ENCODE results near the gene PCDHA13. TPM values are rescaled to one million over a fixed set of nuclear protein-coding genes. Genes with fewer than 3 reads are reported as not detected.

PCDHA13 gene
- total RNA-seq = 0.09 TPM in 1 of 2 replicates, not detected in the other

GRCh38 chr5:140881889-140882590, at the start of gene PCDHA13:
PCDHA13 (plus strand) TSS chr5:140882124; CDS start chr5:140882269, 145 bp downstream.

DNA sequence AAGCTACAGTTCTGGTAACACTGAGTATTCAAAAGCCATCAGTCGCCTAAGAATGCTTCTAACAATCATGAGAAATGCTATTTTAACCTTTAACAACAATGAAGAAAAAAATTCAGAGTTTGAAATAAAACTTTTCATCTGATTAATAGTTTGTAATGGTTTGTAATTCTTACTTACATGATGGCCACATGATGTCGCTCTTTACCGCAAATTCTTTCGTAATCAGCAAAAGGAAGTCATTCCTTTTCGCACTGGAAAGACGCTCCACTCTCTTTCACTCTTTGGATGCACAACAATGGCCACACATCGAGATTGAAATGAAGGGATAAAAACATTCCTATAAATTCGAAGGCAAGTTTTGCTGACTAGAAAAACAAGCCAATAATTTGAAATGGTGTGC, 47.9 kb upstream of the PCDHA13 start, which contains the start of gene PCDHA7:
Gene PCDHA7, plus strand, starts transcription at position 277 of the 400 bp plus-strand sequence. Its CDS starts 115 bp downstream, at position 392.

GRCh38 chr5:140840978-140841962, 40.7 kb upstream of the PCDHA13 start, which contains the start of gene PCDHA8:
PCDHA8 (plus strand) TSS chr5:140841187; CDS start chr5:140841322, 135 bp downstream.

GRCh38 chr5:140848139-140849102, 33.5 kb upstream of the PCDHA13 start, which contains the start of gene PCDHA9:
PCDHA9 (plus strand) TSS chr5:140848382; CDS start chr5:140848496, 114 bp downstream.

DNA sequence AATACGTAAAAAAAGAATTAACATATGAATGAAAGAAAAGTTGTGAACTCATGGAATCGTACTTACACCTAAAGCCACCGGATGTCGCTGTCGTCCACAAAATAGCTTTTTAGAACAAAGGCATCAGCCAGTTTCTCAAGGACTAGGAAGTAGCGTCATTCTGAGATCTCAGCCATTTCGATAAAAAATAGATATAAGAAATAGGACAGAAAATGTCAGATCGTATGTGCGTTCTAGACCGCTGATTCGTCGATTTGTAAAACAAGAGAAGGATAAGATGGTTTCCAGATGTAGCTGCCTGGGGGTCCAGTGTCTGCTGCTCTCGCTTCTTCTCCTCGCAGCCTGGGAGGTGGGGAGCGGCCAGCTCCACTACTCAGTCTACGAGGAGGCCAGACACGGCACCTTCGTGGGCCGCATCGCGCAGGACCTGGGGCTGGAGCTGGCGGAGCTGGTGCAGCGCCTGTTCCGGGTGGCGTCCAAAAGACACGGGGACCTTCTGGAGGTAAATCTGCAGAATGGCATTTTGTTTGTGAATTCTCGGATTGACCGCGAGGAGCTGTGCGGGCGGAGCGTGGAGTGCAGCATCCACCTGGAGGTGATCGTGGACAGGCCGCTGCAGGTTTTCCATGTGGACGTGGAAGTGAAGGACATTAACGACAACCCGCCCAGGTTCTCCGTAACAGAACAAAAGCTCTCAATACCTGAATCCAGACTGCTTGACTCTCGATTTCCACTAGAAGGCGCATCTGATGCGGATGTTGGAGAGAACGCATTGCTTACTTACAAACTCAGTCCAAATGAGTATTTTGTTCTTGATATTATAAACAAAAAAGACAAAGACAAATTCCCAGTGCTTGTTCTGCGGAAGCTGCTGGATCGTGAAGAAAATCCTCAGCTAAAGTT, 25.9 kb upstream of the PCDHA13 start, which contains the start of gene PCDHA10:
Gene PCDHA10, plus strand, starts transcription at position 126 of the 903 bp plus-strand sequence. Its CDS starts 152 bp downstream, at position 278.

GRCh38 chr5:140868721-140869554, 13.0 kb upstream of the PCDHA13 start, which contains the start of gene PCDHA11:
PCDHA11 (plus strand) TSS chr5:140868957; CDS start chr5:140869104, 147 bp downstream.

GRCh38 chr5:140875085-140876065, 6.5 kb upstream of the PCDHA13 start, which contains the start of gene PCDHA12:
PCDHA12 (plus strand) TSS chr5:140875308; CDS start chr5:140875473, 165 bp downstream.

GRCh38 chr5:140925806-140926442, 44.0 kb downstream of the PCDHA13 start, which contains the start of gene PCDHAC1:
PCDHAC1 (plus strand) TSS chr5:140926299; CDS start chr5:140926893, 594 bp downstream.

Other genes with a start within 250 kb of the PCDHA13 start
- 0.55 and 0.59 TPM in 2 replicates for gene CD14, start 248.9 kb upstream of the PCDHA13 start, total RNA-seq
- gene TMCO6, start 242.7 kb upstream of the PCDHA13 start, total RNA-seq = 3.6 and 5.8 TPM in 2 replicates
- gene NDUFA2, start 234.5 kb upstream of the PCDHA13 start, total RNA-seq = 12.5 and 38.0 TPM in 2 replicates
- gene IK, start 234.3 kb upstream of the PCDHA13 start, total RNA-seq = 81.7 and 91.5 TPM in 2 replicates
- gene WDR55, start 217.2 kb upstream of the PCDHA13 start, total RNA-seq = 19.3 and 26.9 TPM in 2 replicates
- 0.18 and 0.30 TPM in 2 replicates for gene DND1, start 208.5 kb upstream of the PCDHA13 start, total RNA-seq
- gene HARS1, start 190.8 kb upstream of the PCDHA13 start, total RNA-seq = 60.3 and 81.0 TPM in 2 replicates
- gene HARS2, start 190.7 kb upstream of the PCDHA13 start, total RNA-seq = 28.2 and 34.6 TPM in 2 replicates
- 50.9 and 65.3 TPM in 2 replicates for gene ZMAT2, start 181.7 kb upstream of the PCDHA13 start, total RNA-seq
- under 0.01 and 0.09 TPM in 2 replicates for gene PCDHA1, start 96.0 kb upstream of the PCDHA13 start, total RNA-seq
- gene PCDHA2, start 87.3 kb upstream of the PCDHA13 start, total RNA-seq = 0.05 TPM in 1 of 2 replicates, not detected in the other
- gene PCDHA3, start 81.1 kb upstream of the PCDHA13 start, total RNA-seq = 0.23 and 0.59 TPM in 2 replicates
- gene PCDHA4, start 75.1 kb upstream of the PCDHA13 start, total RNA-seq = 0.32 and 0.89 TPM in 2 replicates
- under 0.01 and 0.05 TPM in 2 replicates for gene PCDHA5, start 60.5 kb upstream of the PCDHA13 start, total RNA-seq
- 0.60 and 0.89 TPM in 2 replicates for gene PCDHA6, start 54.2 kb upstream of the PCDHA13 start, total RNA-seq
- 0.74 and 2.4 TPM in 2 replicates for gene PCDHA7, start 47.9 kb upstream of the PCDHA13 start, total RNA-seq
- under 0.01 and 0.23 TPM in 2 replicates for gene PCDHA8, start 40.9 kb upstream of the PCDHA13 start, total RNA-seq
- under 0.01 and 0.09 TPM in 2 replicates for gene PCDHA9, start 33.7 kb upstream of the PCDHA13 start, total RNA-seq
- 0.23 and 0.59 TPM in 2 replicates for gene PCDHA10, start 26.2 kb upstream of the PCDHA13 start, total RNA-seq
- 0.18 and 0.30 TPM in 2 replicates for gene PCDHA11, start 13.2 kb upstream of the PCDHA13 start, total RNA-seq
- gene PCDHA12, start 6.8 kb upstream of the PCDHA13 start, total RNA-seq = 0.18 and 0.59 TPM in 2 replicates
- gene PCDHAC1, start 44.2 kb downstream of the PCDHA13 start, total RNA-seq = 0.09 and 0.30 TPM in 2 replicates
- 0.30 and 0.32 TPM in 2 replicates for gene PCDHAC2, start 84.4 kb downstream of the PCDHA13 start, total RNA-seq
- gene PCDHB1, start 169.2 kb downstream of the PCDHA13 start, total RNA-seq = not detected in 2 replicates
- 0.59 and 0.74 TPM in 2 replicates for gene PCDHB2, start 212.5 kb downstream of the PCDHA13 start, total RNA-seq
- 0.09 and 0.30 TPM in 2 replicates for gene PCDHB3, start 218.3 kb downstream of the PCDHA13 start, total RNA-seq
- gene PCDHB4, start 239.7 kb downstream of the PCDHA13 start, total RNA-seq = under 0.01 and 0.09 TPM in 2 replicates